Measurements from ENCODE around the gene REEP2. TPM values are rescaled to one million over a fixed set of nuclear protein-coding genes. Genes with fewer than 3 reads are reported as not detected.

The REEP2 gene
- total and polyA plus RNA-seq, 11 donors = 1.6 to 11.2 (median 5.4) TPM

DNA sequence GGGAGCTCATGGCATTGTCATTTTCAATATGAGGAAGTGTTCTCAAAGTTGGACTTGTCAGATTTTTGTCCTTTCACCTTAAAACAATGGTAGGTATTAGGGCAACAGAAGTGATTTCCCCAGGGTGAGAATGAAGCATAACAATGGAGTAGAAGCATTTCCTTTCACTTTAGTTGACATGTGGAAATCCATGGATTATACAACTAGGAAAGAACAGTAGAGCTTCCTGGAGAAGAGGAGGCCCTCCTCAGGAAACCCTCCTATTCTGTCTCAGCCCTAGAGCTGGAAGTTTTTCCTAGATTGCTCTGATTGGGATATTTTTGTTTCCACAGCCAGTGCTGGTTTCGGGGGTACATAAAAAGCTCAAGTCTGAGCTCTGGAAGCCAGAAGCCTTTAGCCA lies 13.8 kb upstream of the REEP2 start:
- H3K27ac ChIP-seq = peak overlapping the region in 9 of 12 donors; percentile 4 to 67 (median 57)

GRCh38 chr5:138435943-138436342 lies 2.9 kb upstream of the REEP2 start:
- Histone ChIP-seq H3K4me1 (peaks cover 0 to 28% (median 17%) of the 10 kb centered on the region in 12 donors), H3K9me3 (no peaks in the 10 kb centered on the region), H3K36me3 (peaks cover 0 to 63% (median 57%) of the 10 kb centered on the region in 9 donors), H3K27me3 (no peaks in the 10 kb centered on the region), H3K4me3 (no peak overlapping the region), H3K27ac (peak overlapping the region in 2 of 12 donors; percentile 18 to 35)
- TF ChIP-seq, protein P1, sequence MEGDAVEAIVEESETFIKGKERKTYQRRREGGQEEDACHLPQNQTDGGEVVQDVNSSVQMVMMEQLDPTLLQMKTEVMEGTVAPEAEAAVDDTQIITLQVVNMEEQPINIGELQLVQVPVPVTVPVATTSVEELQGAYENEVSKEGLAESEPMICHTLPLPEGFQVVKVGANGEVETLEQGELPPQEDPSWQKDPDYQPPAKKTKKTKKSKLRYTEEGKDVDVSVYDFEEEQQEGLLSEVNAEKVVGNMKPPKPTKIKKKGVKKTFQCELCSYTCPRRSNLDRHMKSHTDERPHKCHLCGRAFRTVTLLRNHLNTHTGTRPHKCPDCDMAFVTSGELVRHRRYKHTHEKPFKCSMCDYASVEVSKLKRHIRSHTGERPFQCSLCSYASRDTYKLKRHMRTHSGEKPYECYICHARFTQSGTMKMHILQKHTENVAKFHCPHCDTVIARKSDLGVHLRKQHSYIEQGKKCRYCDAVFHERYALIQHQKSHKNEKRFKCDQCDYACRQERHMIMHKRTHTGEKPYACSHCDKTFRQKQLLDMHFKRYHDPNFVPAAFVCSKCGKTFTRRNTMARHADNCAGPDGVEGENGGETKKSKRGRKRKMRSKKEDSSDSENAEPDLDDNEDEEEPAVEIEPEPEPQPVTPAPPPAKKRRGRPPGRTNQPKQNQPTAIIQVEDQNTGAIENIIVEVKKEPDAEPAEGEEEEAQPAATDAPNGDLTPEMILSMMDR (IDR thresholded peaks at IDR 0.05) = no peak
- no peak for TF ChIP-seq POLR2A (IDR thresholded peaks at IDR 0.05)
- DNase-seq (no peak), ATAC-seq (no peak)
- 44 to 56% (median 50%) methylated on average over 5 of the region's 5 CpGs for WGBS, 4 donors
- intact Hi-C loops (cut with DNase I) = no loop called here

More for the DNA sequence above, 13.8 kb upstream of the REEP2 start:
- Histone ChIP-seq H3K4me3 (no peak overlapping the region), H3K9me3 (no peaks in the 10 kb centered on the region), H3K36me3 (peaks cover 0 to 100% (median 100%) of the 10 kb centered on the region in 9 donors), H3K4me1 (peaks cover 0 to 9% (median 4%) of the 10 kb centered on the region in 12 donors), H3K27me3 (no peaks in the 10 kb centered on the region)
- TF ChIP-seq POLR2A (IDR thresholded peaks at IDR 0.05) = no peak
- TF ChIP-seq, protein P1 (IDR thresholded peaks at IDR 0.05) = no peak
- ATAC-seq = peak in 3 of 4 donors; percentile 39 to 80 (median 58)
- intact Hi-C loops (cut with DNase I) = no loop called here
- WGBS, 4 donors = 58 to 81% (median 72%) methylated on average over 1 of the region's 1 CpG
- no peak for DNase-seq

DNA sequence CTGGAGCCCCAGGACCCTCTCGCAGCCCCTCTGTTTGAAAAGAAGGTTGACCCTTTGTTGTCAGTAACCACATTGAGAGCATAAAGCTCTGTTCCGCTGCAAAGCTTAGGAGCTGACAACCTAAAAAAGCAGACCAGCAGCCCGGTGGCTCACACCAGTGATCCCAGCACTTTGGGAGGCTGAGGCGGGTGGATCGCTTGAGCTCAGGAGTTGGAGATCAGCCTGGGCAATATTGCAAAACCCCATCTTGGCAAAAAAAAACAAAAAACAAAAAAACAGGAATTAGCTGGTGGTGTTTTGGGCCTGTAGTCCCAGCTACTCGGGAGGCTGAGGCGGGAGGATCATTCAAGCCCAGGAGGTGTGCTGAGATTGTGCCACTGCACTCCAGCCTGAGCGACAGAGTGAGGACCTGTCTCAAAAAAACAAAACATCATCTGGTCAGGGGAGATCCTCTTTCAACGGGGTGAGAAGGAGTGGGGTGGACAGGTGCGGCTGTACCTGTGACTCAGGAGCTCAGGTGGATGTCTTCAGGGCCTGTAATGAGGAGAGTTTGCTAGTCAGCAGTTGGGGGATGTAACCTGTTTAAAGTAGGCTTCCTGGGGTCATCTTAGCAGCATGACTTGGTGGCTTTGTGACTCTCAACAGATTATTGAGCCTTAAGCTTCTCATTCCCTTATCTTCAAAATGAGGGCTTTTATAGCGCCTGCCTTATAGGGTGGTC lies 694 bp upstream of the REEP2 start:
- Histone ChIP-seq H3K36me3 (peaks cover 0 to 41% (median 35%) of the 10 kb centered on the region in 9 donors), H3K4me3 (peak overlapping the region; percentile 23 to 72 (median 54)), H3K27me3 (no peaks in the 10 kb centered on the region), H3K27ac (peak overlapping the region in 4 of 12 donors; percentile 10 to 48 (median 19)), H3K4me1 (peaks cover 0 to 28% (median 17%) of the 10 kb centered on the region in 12 donors), H3K9me3 (no peaks in the 10 kb centered on the region)
- DNase-seq (no peak), ATAC-seq (no peak)
- 78 to 85% (median 79%) methylated on average over 10 to 11 of the region's 11 CpGs for WGBS, 4 donors
- intact Hi-C loops (cut with DNase I) = no loop called here
- TF ChIP-seq, protein P1 (IDR thresholded peaks at IDR 0.05) = no peak
- no peak for TF ChIP-seq POLR2A (IDR thresholded peaks at IDR 0.05)

- Histone ChIP-seq H3K9me3 (no peaks in the 10 kb centered on the region), H3K4me1 (peaks cover 0 to 28% (median 17%) of the 10 kb centered on the region in 12 donors), H3K27me3 (no peaks in the 10 kb centered on the region), H3K4me3 (peak overlapping the region; percentile 23 to 72 (median 54)), H3K27ac (peak overlapping the region in 3 of 12 donors; percentile 11 to 71 (median 34)), H3K36me3 (peaks cover 0 to 27% (median 21%) of the 10 kb centered on the region in 9 donors)
- TF ChIP-seq, protein P1 (IDR thresholded peaks at IDR 0.05) = no peak
- TF ChIP-seq POLR2A (IDR thresholded peaks at IDR 0.05) = no peak
- peak; percentile 6 to 40 (median 16) for ATAC-seq
- intact Hi-C loops (cut with DNase I) = no loop called here
- 36 to 44% (median 39%) methylated on average over 16 to 20 of the region's 20 CpGs for WGBS, 4 donors
- DNase-seq = no peak
Observed at GRCh38 chr5:138439477-138440158, 761 bp downstream of the REEP2 start.

Measured in heart left ventricle (tissue), 16 donors.